Measurements from ENCODE around the gene PRSS56.

The PRSS56 gene

GRCh38 chr2:232502511-232502910 lies 17.7 kb upstream of the PRSS56 start:
- DNase-seq (ENCODE audit: low read depth), result no peak

GRCh38 chr2:232502911-232503808 lies 17.0 kb upstream of the PRSS56 start:
- no peak for DNase-seq (ENCODE audit: low read depth)

DNA sequence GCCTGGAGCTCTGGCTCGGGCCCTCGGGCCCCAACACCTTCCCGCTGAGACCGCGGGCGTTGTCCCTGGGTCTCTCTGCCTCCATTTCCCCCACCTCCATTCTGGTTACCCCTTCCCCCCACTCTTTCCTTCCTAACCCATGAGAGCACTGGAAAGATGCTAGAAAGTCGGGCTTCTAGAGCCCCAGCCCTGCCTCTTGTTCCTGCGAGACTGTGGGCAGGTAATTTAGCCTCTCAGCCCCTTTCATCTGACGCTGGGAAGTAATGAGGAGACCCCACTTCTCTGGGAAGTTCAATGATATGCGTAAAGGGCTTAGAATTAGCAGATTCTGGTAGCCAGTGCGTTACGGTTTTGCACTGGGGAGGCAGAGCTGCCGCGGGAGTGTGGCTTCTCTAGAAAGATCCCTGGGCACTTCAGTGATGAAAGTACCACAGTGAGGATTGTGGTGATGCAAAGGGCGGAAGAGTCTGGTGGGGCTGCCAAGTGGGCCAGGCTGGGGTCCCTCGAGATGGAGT lies 16.3 kb upstream of the PRSS56 start:
- no peak for DNase-seq (ENCODE audit: low read depth)

DNA sequence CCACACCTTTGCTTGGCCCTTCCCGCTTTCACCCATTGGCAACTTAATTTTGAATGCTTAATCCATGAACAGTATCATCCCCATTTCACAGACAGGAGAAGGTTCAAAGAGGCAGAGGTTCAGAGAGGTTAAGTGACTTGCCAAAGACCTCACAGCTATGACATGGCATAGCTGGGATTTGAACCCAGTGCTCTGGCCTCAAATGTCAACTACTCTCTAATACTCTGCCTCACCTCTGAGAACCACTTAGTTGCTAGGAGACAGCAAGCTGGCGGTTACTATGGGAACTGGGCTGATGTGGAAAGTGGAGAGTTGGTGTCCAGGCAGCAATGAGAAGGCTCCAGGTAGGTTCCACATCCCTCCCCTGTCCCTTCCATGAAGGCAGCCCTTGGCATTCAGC lies 15.8 kb upstream of the PRSS56 start:
- no peak for DNase-seq (ENCODE audit: low read depth)

DNA sequence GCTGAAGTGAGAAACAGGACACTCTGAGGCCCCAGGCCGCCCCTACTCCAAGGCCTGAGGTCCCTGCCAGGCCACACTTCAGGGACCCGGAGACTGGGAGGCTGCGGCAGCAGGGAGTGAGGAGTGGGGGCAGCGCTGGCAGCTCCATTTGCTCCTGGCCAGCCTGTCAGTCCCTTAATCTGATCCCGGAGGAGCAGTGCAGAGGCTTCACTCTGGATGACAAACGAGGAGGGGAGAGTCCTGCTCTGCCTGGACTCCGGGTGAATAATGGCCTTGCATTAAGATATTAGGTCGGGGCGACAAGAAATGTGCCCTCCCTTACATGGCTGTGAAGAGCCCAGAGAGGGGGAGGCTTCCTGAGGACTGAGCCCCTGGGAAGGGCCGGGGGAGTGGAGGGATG lies 14.3 kb upstream of the PRSS56 start:
- no peak for DNase-seq (ENCODE audit: low read depth)

DNA sequence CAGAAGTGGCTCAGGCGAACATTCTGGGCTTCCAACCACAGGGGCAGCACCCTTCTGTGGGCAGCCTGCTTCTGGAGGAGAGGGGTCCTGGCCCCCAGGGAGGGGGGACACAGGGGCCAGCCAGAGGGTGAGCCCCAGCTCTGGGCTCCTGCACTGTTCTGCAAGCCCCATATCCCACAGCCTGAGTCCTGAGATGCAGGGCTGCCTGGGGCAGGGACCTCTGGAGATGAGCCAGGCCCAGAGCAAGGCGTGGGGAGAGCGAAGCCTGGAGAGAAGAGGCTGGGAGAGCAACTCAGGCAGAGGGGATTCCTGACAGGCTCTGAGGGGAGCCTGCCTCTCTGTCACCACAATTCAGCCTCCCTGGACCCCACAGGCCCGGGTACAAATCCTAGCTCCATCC lies 13.5 kb upstream of the PRSS56 start:
- no peak for DNase-seq (ENCODE audit: low read depth)

GRCh38 chr2:232508251-232508650 lies 11.9 kb upstream of the PRSS56 start:
- no peak for DNase-seq (ENCODE audit: low read depth)

GRCh38 chr2:232511336-232511890 lies 8.8 kb upstream of the PRSS56 start:
- DNase-seq (ENCODE audit: low read depth), result no peak

GRCh38 chr2:232512602-232513001 lies 7.6 kb upstream of the PRSS56 start:
- DNase-seq (ENCODE audit: low read depth), result no peak

- DNase-seq (ENCODE audit: low read depth), result no peak
These were observed 6.8 kb upstream of the PRSS56 start for GRCh38 chr2:232513353-232513752.

- DNase-seq (ENCODE audit: low read depth), result no peak
These were observed 4.5 kb upstream of the PRSS56 start for GRCh38 chr2:232515639-232516038.

DNA sequence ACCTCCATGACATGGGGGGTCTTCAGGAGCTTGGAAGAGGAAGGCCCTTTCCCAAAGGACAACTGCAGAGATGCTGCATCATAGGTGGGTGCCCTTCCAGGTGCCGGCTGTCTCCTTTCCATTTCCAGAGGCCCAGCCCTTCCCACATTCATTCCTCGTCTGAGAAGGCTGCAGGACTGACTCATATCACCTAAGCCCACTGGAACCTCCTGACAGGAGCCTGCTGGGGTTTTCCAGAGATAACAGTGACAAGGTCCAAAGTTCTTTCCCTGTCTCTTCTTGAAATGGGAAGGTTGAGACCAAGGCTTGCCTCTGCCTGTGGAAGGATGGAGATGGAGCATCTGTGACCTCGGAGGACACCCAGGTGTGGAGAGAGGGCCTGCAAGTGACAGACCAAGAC lies 3.6 kb upstream of the PRSS56 start:
- DNase-seq (ENCODE audit: low read depth), result no peak

GRCh38 chr2:232518844-232519243 lies 1.3 kb upstream of the PRSS56 start:
- no peak for DNase-seq (ENCODE audit: low read depth)

GRCh38 chr2:232520489-232520888 lies 301 bp downstream of the PRSS56 start:
- DNase-seq (ENCODE audit: low read depth), result no peak

DNA sequence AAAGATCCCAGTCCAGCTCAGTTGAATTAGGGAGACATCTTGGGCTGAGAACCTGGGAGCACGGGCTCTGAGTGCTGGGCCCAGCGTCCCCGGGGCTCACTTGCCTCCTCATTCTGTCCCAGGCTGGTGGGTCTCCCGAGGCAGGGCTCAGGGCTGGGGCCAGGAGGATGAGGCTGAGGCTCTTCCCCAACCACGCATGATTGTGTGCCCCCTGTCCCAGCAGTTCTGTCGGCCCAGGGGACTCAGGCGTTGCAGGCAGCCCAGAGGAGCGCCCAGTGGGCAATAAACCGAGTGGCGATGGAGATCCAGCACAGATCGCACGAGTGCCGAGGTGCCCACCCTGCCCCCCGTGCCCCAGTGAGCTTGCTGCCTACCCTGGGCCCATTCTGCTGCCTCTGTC lies 910 bp downstream of the PRSS56 start:
- no peak for DNase-seq (ENCODE audit: low read depth)

- DNase-seq (ENCODE audit: low read depth), result no peak
These were observed 1.9 kb downstream of the PRSS56 start for GRCh38 chr2:232521959-232522622.

GRCh38 chr2:232522623-232523401 lies 2.6 kb downstream of the PRSS56 start:
- DNase-seq (ENCODE audit: low read depth), result no peak

- no peak for DNase-seq (ENCODE audit: low read depth)
These were observed 3.2 kb downstream of the PRSS56 start for GRCh38 chr2:232523402-232523681.

GRCh38 chr2:232523682-232524597 lies 3.8 kb downstream of the PRSS56 start:
- no peak for DNase-seq (ENCODE audit: low read depth)

DNA sequence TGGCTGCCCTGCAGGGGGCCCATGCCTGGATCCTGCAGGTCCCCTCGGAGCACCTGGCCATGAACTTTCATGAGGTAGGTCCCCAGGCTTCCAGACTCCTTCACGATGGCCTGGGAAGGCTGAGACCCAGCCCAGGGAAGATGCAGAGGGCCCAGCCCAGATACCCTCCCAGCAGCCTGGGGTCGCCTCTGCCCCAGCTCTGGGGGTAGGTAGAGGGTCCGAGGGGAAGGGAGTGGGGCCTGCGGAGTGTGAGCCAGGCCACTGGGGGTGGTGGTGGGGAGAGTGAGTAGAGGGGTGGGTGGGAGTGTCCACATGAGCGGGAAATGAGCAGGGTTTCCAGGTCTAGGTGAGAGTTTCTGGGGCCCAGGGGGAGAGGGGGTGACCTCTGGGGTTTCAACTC lies 4.6 kb downstream of the PRSS56 start:
- no peak for DNase-seq (ENCODE audit: low read depth)

GRCh38 chr2:232525199-232525598 lies 5.0 kb downstream of the PRSS56 start:
- DNase-seq (ENCODE audit: low read depth), result no peak
